Nephron (organoid): Measurements from ENCODE around the gene TBL1X.
A peak's percentile ranks its signal among the peaks of the same experiment; 100 is the strongest.

Experiments used
- H3K27ac Mint-ChIP-seq, 3 experiments: 2 replicates each; pipeline ENCODE4 v1.8.0; 2020; ENCODE audit warnings: mixed read lengths in 3 of 3, mild to moderate bottlenecking in 2 of 3, moderate library complexity in 1 of 3
- H3K27me3 Mint-ChIP-seq: 2 replicates; pipeline ENCODE4 v1.8.0; 2021; ENCODE audit warnings: low read depth, mild to moderate bottlenecking, moderate library complexity, mixed read lengths
- H3K36me3 Mint-ChIP-seq: 2 replicates; pipeline ENCODE4 v1.8.0; 2020; ENCODE audit warnings: low read depth, mixed read lengths
- H3K4me1 Mint-ChIP-seq: 2 replicates; pipeline ENCODE4 v1.8.0; 2020; ENCODE audit warnings: mixed read lengths
- H3K4me3 Mint-ChIP-seq, 3 experiments: 2 replicates each; pipeline ENCODE4 v1.8.0; 2020; ENCODE audit warnings: mild to moderate bottlenecking in 3 of 3, mixed read lengths in 3 of 3, moderate library complexity in 2 of 3
- H3K9me3 Mint-ChIP-seq: 2 replicates; pipeline ENCODE4 v1.8.0; 2020; ENCODE audit warnings: mixed read lengths
- TF ChIP-seq, protein P1 (sequence below), 3 experiments: fragments of 200-600 bp; sonication (generic); IDR thresholded peaks; one replicate each; pipeline ENCODE4 v1.5.0; 2021; ENCODE audit warnings: antibody characterized with exemption in 3 of 3; ENCODE audit not compliant: unreplicated experiment in 3 of 3

The TBL1X gene

DNA sequence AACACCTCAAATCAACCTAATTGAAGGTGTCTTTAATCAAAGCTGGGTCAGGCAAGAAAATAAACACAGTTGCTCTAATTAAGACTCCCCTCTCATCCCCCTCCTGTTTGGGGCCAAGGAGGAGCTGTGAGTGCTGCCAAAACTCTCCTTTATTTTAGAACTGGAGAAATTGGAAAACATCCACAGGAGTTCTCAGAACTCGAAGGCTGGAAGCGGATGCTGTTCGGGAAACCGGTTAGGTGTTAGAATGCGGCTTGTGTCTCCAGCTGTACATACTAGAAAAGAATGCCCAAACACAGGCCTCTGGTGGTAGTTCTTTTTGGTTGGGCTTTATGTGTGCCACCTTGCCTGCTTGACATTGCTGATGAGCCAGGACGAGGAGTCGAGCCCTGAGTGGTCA lies 182.6 kb downstream of the TBL1X start:
- Mint-ChIP-seq H3K4me3 (no peak overlapping the region), H3K4me1 (peaks cover 50% of the 10 kb centered on the region), H3K36me3 (peaks cover 8% of the 10 kb centered on the region), H3K9me3 (no peaks in the 10 kb centered on the region), H3K27me3 (no peaks in the 10 kb centered on the region), H3K27ac (peak overlapping the region in 2 of 3 experiments; percentile 32 to 78)
- TF ChIP-seq, protein P1, sequence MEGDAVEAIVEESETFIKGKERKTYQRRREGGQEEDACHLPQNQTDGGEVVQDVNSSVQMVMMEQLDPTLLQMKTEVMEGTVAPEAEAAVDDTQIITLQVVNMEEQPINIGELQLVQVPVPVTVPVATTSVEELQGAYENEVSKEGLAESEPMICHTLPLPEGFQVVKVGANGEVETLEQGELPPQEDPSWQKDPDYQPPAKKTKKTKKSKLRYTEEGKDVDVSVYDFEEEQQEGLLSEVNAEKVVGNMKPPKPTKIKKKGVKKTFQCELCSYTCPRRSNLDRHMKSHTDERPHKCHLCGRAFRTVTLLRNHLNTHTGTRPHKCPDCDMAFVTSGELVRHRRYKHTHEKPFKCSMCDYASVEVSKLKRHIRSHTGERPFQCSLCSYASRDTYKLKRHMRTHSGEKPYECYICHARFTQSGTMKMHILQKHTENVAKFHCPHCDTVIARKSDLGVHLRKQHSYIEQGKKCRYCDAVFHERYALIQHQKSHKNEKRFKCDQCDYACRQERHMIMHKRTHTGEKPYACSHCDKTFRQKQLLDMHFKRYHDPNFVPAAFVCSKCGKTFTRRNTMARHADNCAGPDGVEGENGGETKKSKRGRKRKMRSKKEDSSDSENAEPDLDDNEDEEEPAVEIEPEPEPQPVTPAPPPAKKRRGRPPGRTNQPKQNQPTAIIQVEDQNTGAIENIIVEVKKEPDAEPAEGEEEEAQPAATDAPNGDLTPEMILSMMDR (IDR thresholded peaks at IDR 0.05; ENCODE audit: unreplicated experiment in 3 of 3): no peak

DNA sequence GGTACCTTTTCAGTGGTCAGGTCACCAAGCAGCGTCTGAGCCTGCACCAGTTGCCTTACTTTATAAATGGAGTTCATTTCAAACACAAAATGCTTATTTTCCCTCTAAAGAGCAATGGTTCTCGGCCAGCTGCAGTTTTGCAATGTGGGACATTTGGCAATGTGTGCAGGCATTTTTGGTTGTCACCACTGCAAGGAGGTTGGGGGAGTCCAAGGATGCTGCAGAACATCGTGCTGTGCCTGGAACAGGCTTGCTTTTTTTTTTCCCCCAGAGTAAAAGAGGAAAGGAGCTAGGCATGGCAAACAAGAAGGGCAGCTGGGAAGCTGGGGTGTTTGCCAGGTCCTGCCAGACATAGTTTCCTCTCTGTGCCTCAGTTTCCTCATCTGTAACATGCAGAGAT lies 185.2 kb downstream of the TBL1X start:
- TF ChIP-seq, protein P1 (IDR thresholded peaks at IDR 0.05; ENCODE audit: unreplicated experiment in 3 of 3): no peak
- Mint-ChIP-seq H3K27ac (no peak overlapping the region), H3K4me1 (peaks cover 41% of the 10 kb centered on the region), H3K4me3 (no peak overlapping the region), H3K27me3 (no peaks in the 10 kb centered on the region), H3K36me3 (peaks cover 21% of the 10 kb centered on the region), H3K9me3 (no peaks in the 10 kb centered on the region)

DNA sequence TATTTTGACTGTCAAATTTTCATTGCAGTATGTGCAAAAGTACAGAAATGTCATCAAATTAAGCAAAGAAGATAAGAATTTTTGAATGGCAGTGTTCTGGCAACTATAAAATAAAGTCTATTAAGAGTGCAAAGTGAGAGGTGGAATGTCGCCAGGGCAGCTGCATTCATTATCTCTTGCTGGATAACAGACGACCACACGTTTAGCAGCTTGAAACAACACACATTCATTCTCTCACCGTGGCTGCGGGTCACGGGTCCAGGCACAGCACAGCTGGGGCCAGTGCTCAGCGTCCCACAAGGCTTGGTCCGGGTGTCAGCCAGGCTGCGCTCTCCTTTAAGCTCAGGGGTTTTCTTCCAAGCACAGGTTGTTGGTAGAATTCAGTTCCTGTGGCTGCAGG lies 186.9 kb downstream of the TBL1X start:
- TF ChIP-seq, protein P1 (IDR thresholded peaks at IDR 0.05; ENCODE audit: unreplicated experiment in 3 of 3): no peak
- peaks cover 38% of the 10 kb centered on the region for H3K36me3 Mint-ChIP-seq
- no peak overlapping the region for H3K4me3 Mint-ChIP-seq
- H3K27ac Mint-ChIP-seq: no peak overlapping the region
- no peaks in the 10 kb centered on the region for H3K9me3 Mint-ChIP-seq
- H3K4me1 Mint-ChIP-seq: peaks cover 38% of the 10 kb centered on the region
- no peaks in the 10 kb centered on the region for H3K27me3 Mint-ChIP-seq

DNA sequence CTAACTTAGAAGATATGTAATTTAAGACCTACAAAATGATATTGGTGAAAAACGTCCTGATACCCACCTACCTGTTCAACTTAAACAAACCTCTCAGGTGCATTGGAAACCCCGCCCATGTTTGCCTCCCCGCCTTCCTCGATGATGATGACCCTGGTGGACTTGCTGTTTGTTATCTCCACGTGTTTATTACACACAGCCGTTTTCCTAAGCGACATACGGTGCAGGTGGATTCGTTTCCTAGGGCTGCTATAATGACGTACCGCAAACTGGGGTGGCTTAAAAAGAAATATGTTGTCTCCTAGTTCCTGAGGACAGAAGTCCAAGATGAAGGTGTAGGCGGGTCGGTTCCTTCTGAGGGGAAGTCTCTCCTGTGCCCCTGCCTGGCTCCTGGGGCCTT lies 190.1 kb downstream of the TBL1X start:
- H3K9me3 Mint-ChIP-seq: no peaks in the 10 kb centered on the region
- H3K27me3 Mint-ChIP-seq: no peaks in the 10 kb centered on the region
- peaks cover 23% of the 10 kb centered on the region for H3K4me1 Mint-ChIP-seq
- TF ChIP-seq, protein P1 (IDR thresholded peaks at IDR 0.05; ENCODE audit: unreplicated experiment in 3 of 3): no peak
- H3K4me3 Mint-ChIP-seq: no peak overlapping the region
- peaks cover 60% of the 10 kb centered on the region for H3K36me3 Mint-ChIP-seq
- no peak overlapping the region for H3K27ac Mint-ChIP-seq

DNA sequence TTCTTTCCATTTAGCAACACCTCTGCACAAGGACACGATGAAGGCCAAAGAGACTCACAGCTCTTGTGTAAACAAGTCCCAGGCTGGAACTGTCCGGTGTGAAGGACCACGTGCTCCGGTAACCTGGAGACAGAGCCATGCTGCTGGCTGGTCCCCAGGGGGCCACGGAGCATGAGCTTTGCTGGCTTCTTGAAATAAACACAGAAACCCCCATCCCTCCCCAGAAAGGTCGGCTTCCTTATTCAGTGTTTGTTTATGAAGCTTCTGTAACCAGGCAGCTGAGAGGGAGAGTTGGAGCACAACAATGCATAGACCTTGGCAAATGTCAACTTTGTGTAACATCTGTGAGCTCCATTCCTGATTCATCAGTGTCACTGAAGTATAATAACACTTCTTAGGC lies 191.4 kb downstream of the TBL1X start:
- peaks cover 19% of the 10 kb centered on the region for H3K4me1 Mint-ChIP-seq
- H3K36me3 Mint-ChIP-seq: peaks cover 65% of the 10 kb centered on the region
- H3K27me3 Mint-ChIP-seq: no peaks in the 10 kb centered on the region
- H3K27ac Mint-ChIP-seq: peak overlapping the region in 1 of 3 experiments; percentile 58
- TF ChIP-seq, protein P1 (IDR thresholded peaks at IDR 0.05; ENCODE audit: unreplicated experiment in 3 of 3): no peak
- no peak overlapping the region for H3K4me3 Mint-ChIP-seq
- no peaks in the 10 kb centered on the region for H3K9me3 Mint-ChIP-seq

DNA sequence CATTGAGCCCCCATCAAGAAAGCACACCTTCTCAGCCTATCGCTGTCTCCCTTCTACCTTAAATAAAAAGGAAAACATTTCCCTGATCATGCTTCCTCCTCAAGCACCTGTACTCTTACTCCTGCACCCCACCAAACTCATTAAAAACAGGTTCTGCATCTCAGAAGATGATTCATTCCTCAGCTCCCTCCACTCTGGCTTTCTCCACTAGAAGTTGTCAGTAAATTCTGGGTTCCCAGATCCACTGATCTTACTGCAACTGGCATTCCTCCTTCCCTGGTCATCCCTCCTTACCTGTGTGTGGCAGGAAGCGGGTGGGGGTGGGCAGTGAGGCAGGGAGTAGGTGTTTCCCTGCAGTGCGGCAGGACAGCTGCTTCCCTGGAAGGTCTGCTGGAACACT lies 192.0 kb downstream of the TBL1X start:
- Mint-ChIP-seq H3K4me1 (peaks cover 14% of the 10 kb centered on the region), H3K9me3 (no peaks in the 10 kb centered on the region), H3K27me3 (no peaks in the 10 kb centered on the region), H3K27ac (peak overlapping the region in 1 of 3 experiments; percentile 58), H3K36me3 (peaks cover 65% of the 10 kb centered on the region), H3K4me3 (no peak overlapping the region)
- TF ChIP-seq, protein P1 (IDR thresholded peaks at IDR 0.05; ENCODE audit: unreplicated experiment in 3 of 3): no peak
